ENCODE measurements around the gene GPSM1. TPM values are rescaled to one million over a fixed set of nuclear protein-coding genes. Genes with fewer than 3 reads are reported as not detected.
"Not testable (repeated sequence)": the region's sequence is repeated elsewhere in the genome, so short reads cannot be mapped to it uniquely, and the experiment has no call there.

GPSM1 gene
- total RNA-seq, 4 donors from 2014 or later, result 0.98 to 1.7 (median 1.2) TPM; not detected in 1

- in situ Hi-C loops (cut with MboI; ENCODE audit: low sequenced_read_pairs in 4 of 4) (no loop called here), intact Hi-C loops (cut with DNase I; ENCODE audit: low total_unique reads) (loop anchor here (10.0 kb wide), 1 partner anchor 439 kb away; the partner anchor contains the start of gene UBAC1)
- Histone ChIP-seq H3K9me3 (no peaks in the 10 kb centered on the region), H3K27me3 (no peaks in the 10 kb centered on the region), H3K27ac (no peak overlapping the region), H3K4me1 (peaks cover 8 to 13% of the 10 kb centered on the region in 2 donors), H3K4me3 (no peak overlapping the region), H3K36me3 (peaks cover 0 to 43% of the 10 kb centered on the region in 2 donors)
- DNase-seq, result no peak
- TF ChIP-seq POLR2A (IDR thresholded peaks at IDR 0.05) (no peak), CTCF (IDR thresholded peaks at IDR 0.05 in 4 of 5, conservative IDR thresholded peaks at IDR 0.05 in 1 of 5) (no peak)
- no peak for ATAC-seq
These were observed 76.8 kb downstream of the GPSM1 start for GRCh38 chr9:136403915-136404800.

- Histone ChIP-seq H3K27me3 (no peaks in the 10 kb centered on the region), H3K27ac (no peak overlapping the region), H3K4me1 (peaks cover 11 to 15% of the 10 kb centered on the region in 2 donors), H3K36me3 (peaks cover 0 to 43% of the 10 kb centered on the region in 2 donors), H3K9me3 (no peaks in the 10 kb centered on the region), H3K4me3 (no peak overlapping the region)
- intact Hi-C loops (cut with DNase I; ENCODE audit: low total_unique reads), result loop anchor here (10.0 kb wide), 1 partner anchor 440 kb away; the partner anchor contains the start of gene UBAC1
- ATAC-seq (no peak), DNase-seq (no peak)
- in situ Hi-C loops (cut with MboI; ENCODE audit: low sequenced_read_pairs in 4 of 4), result no loop called here
- TF ChIP-seq CTCF (IDR thresholded peaks at IDR 0.05 in 4 of 5, conservative IDR thresholded peaks at IDR 0.05 in 1 of 5), result no peak
- TF ChIP-seq POLR2A (IDR thresholded peaks at IDR 0.05), result no peak
These were observed 77.4 kb downstream of the GPSM1 start for GRCh38 chr9:136404801-136405136.

- Histone ChIP-seq H3K27ac (no peak overlapping the region), H3K27me3 (no peaks in the 10 kb centered on the region), H3K36me3 (peaks cover 0 to 43% of the 10 kb centered on the region in 2 donors), H3K4me1 (peaks cover 9 to 16% of the 10 kb centered on the region in 2 donors), H3K4me3 (no peak overlapping the region), H3K9me3 (no peaks in the 10 kb centered on the region)
- intact Hi-C loops (cut with DNase I; ENCODE audit: low total_unique reads), result loop anchor here (10.0 kb wide), 1 partner anchor 441 kb away; the partner anchor contains the start of gene UBAC1
- ATAC-seq (no peak), DNase-seq (no peak)
- in situ Hi-C loops (cut with MboI; ENCODE audit: low sequenced_read_pairs in 4 of 4), result no loop called here
- TF ChIP-seq POLR2A (IDR thresholded peaks at IDR 0.05), result no peak
- no peak for TF ChIP-seq CTCF (IDR thresholded peaks at IDR 0.05 in 4 of 5, conservative IDR thresholded peaks at IDR 0.05 in 1 of 5)
These were observed 78.1 kb downstream of the GPSM1 start for GRCh38 chr9:136405481-136405880.

- DNase-seq; H3K27ac ChIP-seq; H3K27me3 ChIP-seq; ATAC-seq; H3K4me3 ChIP-seq; in situ Hi-C loops (cut with MboI; ENCODE audit: low sequenced_read_pairs in 4 of 4); H3K9me3 ChIP-seq: not testable (repeated sequence)
- intact Hi-C loops (cut with DNase I; ENCODE audit: low total_unique reads), result loop anchor here (10.0 kb wide), 1 partner anchor 441 kb away; the partner anchor contains the start of gene UBAC1
- H3K4me1 ChIP-seq, result peaks cover 6 to 13% of the 10 kb centered on the region in 2 donors
- peaks cover 0 to 43% of the 10 kb centered on the region in 2 donors for H3K36me3 ChIP-seq
These were observed 78.6 kb downstream of the GPSM1 start for GRCh38 chr9:136405904-136406303.

GRCh38 chr9:136407061-136407460 lies 79.7 kb downstream of the GPSM1 start:
- in situ Hi-C loops (cut with MboI; ENCODE audit: low sequenced_read_pairs in 4 of 4); H3K27ac ChIP-seq; H3K9me3 ChIP-seq; ATAC-seq; H3K4me3 ChIP-seq; H3K27me3 ChIP-seq; DNase-seq: not testable (repeated sequence)
- peaks cover 0 to 46% of the 10 kb centered on the region in 2 donors for H3K36me3 ChIP-seq
- H3K4me1 ChIP-seq, result peaks cover 16 to 25% of the 10 kb centered on the region in 2 donors
- intact Hi-C loops (cut with DNase I; ENCODE audit: low total_unique reads), result loop anchor here (10.0 kb wide), 1 partner anchor 442 kb away; the partner anchor contains the start of gene UBAC1
